GM18861 (cell line): ENCODE measurements around the gene ELMOD1.

Experiments used
- ATAC-seq: cut with Tn5 transposase; IDR thresholded peaks from one replicate; pipeline ENCODE4 v1.9.1; 2021; ENCODE audit not compliant: unreplicated experiment

Gene ELMOD1

GRCh38 chr11:107683807-107684206, 92.9 kb downstream of the ELMOD1 start:
- ATAC-seq, result no peak

DNA sequence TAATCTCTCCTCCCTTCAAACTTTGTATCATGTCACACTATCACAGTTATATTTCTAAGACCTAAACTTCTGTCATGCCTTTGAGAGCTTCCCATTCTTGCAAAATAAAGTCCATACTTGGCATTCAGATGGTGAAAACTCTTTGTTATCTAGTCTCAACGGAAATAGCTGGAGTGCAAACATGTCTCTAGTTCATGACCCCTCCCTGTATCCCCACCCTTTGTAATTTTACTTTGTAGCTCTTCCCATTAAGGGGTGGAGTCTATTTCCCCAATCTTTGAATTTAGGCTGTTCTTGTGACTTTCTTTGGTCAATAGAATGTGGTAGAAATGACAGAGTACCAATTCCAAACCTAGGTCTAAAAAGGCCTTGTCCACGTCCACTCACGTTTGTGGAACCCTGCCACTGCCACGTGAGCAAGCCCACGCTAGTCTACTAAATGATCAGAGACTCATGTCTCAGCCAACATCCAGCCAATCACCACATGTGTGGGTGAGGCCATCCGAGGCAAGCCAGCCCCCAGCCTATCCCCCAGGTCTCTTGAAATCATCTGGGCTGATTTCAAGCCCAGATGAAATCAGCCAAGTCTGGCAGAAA, 97.5 kb downstream of the ELMOD1 start:
- ATAC-seq, result no peak

GRCh38 chr11:107689317-107690202, 98.6 kb downstream of the ELMOD1 start:
- ATAC-seq, result no peak

DNA sequence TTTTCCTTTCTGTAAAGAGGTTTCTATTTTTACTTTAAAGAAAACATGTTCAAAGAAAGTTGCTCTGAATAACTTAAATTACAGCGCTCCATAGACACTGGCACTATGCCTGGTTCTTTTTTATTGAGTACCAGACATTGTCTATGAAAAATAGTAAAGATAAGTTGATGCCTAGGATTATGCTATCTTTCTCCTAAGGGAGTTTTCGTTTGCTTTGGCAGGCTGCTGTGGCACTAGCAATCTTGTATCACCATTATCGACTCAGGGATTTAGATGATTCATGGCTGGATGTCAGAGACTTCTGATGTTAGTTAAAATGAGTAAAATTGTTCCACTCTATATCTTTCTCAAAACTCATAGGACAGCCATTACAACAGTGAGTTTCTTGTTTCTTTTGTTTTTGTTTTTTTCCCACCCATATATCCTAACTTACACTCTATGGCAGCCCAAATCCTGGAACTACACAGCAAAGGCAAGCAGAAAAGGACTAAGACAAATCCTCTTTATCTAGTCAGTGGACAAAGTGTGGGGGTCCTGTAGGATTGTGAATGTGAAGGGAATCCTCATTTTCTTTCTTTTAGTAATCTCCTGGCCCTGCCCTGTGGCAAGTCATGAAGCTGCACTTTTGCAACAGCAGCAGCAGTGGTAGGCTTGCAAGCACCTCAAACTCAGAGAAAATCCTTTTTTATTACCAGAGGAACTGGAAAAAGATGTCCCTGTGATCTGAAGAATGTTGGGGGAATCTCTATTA, 100.2 kb downstream of the ELMOD1 start:
- ATAC-seq, result no peak

- no peak for ATAC-seq
Measured at GRCh38 chr11:107695446-107695845, 104.5 kb downstream of the ELMOD1 start.

- ATAC-seq, result no peak
Measured at GRCh38 chr11:107696140-107696539, 105.2 kb downstream of the ELMOD1 start.

GRCh38 chr11:107697291-107697690, 106.3 kb downstream of the ELMOD1 start:
- no peak for ATAC-seq

DNA sequence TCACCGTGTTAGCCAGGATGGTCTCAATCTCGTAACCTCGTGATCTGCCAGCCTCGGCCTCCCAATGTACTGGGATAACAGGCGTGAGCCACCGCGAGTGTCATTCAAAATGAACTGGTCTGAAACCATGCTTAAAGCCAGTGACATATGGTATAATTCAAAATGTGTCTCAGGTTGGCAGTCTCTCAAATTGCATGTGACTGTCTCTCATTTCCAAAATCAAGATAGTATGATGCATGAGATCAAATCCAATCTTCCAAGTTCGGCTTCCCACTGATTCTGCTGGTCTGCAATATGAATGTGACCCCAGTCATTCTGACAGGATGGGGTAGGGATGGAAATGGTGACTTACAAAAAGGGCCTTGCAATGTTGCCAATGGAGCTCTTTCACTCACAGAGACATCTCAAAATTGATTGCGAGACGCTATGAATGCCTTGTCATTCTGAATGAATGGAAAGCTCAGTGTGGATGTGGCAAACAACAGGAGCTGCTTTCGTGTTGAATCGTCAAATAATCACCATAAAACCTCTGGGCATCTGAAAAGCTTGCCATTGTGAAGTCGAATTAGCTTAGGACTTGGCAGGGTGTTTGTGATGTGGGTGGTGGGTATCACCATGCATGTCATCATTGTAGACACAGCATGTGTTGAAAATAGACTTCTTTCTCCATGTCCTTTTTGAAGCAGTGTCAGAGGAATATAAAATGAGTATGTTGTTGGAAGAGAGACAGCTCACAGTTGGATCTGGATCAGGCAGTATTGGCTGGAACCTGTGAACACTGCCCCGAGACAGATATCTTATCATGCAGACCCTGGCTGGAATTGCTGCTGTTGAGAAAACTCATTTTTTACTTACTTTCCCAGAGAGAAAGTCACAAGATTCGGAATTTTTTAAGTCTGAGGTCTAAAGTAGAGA, 108.7 kb downstream of the ELMOD1 start:
- no peak for ATAC-seq

GRCh38 chr11:107702109-107702660, 111.2 kb downstream of the ELMOD1 start:
- no peak for ATAC-seq

DNA sequence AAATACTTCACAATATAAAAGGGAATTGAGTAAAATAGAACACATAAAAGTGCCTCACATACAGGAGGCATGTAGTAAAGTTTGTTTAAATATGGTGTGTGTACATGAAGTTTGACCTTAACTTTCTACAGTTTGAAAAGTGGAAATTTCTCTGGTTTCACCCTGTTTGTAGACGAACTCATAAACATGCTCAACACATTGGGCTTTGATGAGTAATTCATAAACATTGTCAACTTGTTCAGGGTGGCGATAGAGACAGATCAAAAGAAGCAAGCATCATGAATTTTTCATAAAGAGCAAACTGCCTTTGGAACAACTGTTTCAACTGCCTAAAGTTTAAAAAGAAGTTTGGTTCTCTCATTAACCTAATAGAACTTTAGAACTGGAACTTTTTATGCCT, 111.8 kb downstream of the ELMOD1 start:
- no peak for ATAC-seq

DNA sequence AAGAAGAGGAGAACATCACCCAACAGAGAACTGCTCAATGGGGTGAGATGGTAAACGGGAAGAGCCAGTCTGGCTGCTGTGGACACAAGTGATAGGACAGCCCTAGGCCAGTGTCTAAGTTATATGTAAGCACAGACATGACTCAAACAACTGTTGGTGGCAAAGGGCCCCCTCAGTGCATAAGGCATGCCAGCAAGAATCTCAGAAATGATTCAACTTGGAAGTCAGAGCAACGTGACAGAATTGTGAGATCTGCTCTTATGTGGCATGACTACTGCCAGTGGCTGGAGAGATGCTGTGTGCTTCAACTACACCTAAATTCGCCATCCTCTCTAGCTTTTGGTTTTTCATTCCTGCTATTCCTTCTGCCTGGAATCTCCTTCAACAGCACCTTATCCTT, 113.5 kb downstream of the ELMOD1 start:
- no peak for ATAC-seq

DNA sequence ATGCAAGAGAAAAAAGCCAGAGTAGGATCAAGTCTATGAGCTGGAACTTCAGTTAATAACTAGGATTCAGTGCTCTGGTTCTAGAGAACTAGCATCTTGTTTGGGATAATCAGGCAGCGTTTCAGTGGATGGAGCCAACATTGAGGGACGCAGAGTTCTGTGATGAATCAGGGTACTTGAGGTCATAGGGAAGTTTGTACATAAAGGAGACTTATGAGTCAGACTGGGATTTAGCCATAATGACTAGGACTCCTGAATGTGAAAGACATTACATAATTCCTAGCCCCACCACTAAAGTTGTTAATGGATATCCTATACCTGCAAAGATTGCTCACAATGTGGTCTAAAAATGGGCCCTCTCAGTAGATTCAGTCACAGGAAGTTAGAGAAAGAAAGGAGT, 114.1 kb downstream of the ELMOD1 start:
- ATAC-seq, result no peak

- ATAC-seq, result no peak
Measured at GRCh38 chr11:107706531-107706930, 115.6 kb downstream of the ELMOD1 start.

- ATAC-seq, result no peak
Measured at GRCh38 chr11:107707215-107707671, 116.3 kb downstream of the ELMOD1 start.

DNA sequence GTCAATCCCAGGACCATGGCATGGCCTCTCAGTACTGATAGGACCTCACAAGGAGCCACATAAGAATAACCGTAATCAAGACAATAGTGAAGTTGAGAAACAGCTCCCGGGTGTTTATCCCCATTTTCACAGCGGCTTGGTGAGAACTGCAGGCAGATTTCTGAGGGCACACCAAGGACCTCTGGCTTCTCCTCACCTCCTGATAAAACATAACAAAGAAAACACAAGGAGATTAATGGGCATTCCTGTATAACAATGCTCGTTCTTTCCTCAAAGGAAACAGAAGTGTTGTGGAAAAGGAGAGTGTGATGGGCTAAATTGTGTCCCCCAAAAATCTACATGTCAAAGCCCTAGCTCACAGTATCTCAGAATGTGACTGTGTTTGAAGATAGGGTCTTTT, 116.9 kb downstream of the ELMOD1 start:
- no peak for ATAC-seq

DNA sequence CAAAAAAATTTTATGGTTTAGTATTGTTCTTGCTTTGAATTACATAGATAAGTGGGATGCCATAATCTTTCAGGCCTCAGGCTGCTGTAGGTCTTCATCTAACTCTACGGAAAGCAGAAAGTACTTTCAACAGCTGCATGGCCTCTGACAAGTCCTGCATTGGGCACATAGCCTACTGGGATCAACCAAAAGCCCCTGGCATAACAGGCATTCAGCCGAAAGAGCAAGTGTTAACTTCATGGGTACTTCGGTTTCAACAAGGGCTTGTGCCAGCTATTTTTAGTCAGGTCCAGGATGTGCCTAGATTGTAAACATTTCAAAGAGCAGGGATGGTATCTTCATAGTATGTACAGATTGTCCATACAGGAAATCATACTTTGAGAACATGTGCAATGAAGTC, 117.8 kb downstream of the ELMOD1 start:
- no peak for ATAC-seq

- ATAC-seq, result no peak
Measured at GRCh38 chr11:107710301-107710700, 119.4 kb downstream of the ELMOD1 start.

DNA sequence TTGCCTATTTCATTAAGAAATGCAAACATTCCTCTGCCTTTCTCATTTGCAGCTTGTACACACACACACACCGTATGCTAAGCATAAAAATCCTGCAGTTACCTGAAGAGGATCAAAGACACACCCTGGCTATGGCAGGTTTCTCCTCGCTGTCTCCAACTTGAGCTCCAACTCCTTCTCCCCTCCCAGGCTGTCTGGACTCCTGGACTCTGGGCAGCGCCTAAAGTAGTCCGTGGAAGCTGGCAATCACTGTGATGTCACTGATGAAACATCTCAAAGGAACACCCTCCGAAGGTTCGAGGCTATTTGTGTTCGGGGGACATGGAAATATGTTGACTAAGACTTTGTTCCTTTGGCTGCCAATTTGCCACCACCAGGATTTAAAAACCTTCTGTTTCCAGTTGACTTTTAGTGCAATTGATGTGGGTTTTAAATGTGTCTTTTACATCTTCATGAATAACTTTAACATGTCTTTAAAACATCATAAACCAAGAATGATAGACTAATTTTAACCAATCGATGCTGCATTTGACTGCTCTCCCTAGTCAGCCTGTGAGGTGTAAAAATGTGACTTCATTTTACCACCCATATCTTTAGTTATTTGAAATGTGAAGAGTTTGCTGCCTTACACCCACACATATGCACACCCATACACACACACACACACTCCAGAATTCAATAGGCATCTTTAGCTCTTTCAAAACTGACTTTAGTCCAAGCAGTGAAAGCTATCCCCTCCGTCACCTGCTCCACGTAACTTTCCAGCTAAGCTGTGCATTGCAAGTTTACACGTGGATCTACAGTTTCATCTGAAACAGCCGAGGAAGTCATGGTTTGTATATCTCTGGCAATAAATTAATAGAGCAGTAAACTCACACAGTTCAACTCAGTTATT, 121.2 kb downstream of the ELMOD1 start, which contains the start of gene SLN:
TSS of gene SLN (minus strand) at position 196 of the 895 bp plus-strand sequence.
- no peak for ATAC-seq

DNA sequence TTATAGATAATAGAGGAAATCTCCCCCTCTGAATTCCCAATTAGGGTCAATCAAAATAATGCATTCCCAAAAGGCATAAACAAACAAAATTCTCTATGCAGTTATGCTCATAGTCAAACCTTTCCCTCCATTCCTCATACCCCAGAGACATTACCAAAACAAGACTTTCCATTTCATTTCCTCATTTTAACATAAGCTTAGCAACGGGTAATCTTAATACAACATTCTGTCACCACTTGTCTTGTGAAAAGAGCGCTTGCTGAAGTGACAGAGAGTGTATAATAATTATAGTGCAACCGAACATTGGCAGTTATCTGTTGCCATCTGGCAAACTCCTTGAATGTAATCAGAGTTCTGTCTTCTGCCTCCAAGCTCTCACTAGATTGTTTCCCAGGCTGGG, 122.1 kb downstream of the ELMOD1 start:
- ATAC-seq, result no peak
